SU-DHL-6 (cell line): ENCODE results near the gene BCAS3.

Experiments
- CTCF ChIP-seq: fragments of 200-600 bp; sonication (generic); IDR thresholded peaks from one replicate; pipeline ENCODE4 v1.5.1; 2017; ENCODE audit warnings: antibody characterized with exemption, mild to moderate bottlenecking, low read length, moderate library complexity; ENCODE audit not compliant: insufficient read depth, poor library complexity, severe bottlenecking
- EZH2phosphoT487 ChIP-seq: fragments of 200-600 bp; sonication (generic), shearing (Covaris generic); conservative IDR thresholded peaks from 2 replicates; pipeline ENCODE4 v1.6.1; 2018; ENCODE audit warnings: mild to moderate bottlenecking, antibody characterized with exemption, low read length, moderate library complexity, mixed read lengths

- TF ChIP-seq CTCF (no peak), EZH2phosphoT487 (no peak)
These were observed 522.7 kb downstream of the BCAS3 start for GRCh38 chr17:61200339-61200715.
